Bone marrow (tissue), 2 donors: ENCODE data around the gene BNIPL.
A peak's percentile ranks its signal among the peaks of the same experiment; 100 is the strongest.

Experiments
- DNase-seq, 2 donors: peaks; one replicate each; lab custom pipeline; 2025; lab: John Stamatoyannopoulos, UW

The BNIPL gene

DNA sequence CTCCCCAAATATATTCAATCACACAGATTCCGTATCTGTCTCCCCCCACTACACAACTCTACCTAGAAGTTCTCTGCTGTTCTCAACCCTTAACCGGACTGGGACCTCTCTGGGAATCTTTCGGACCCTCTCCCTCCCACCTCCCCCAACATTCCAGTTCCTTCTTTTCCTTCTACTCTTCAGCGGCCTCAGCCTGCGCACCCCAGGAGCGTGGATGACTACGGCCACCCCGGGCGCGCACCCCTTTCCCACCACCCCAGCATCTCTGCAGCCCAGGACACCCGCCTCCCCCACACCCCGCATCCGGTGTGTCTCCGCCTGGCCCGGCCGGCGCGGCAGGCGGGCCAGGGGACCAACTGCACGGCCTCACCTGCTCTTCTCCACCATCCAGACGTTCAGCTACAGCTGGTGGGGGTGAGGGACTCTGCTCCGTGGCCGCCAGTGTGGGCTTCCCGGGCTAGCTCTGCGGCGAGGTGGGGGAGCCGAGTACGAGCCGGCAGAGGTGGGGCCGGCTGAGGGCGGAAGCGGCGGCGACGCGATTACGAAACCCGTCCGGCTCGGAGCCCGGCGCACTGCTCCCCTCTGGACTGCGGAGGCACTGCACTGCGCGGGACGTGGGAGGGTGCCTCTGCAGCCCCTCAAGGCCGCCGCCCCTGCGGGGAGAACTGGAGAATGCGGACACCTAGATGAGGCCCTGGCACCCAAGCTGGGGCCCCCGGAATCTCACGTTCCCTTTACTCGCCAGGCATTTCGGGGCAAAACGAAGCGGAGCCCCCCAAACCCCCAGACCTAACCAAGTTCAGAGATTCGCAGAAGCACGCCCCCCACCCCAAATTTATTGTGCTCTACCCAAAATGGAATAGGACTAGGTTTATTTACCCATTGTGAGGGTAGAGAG lies 23.0 kb downstream of the BNIPL start, which contains the start of gene CDC42SE1:
TSS of gene CDC42SE1 (minus strand) at position 514 of the 898 bp plus-strand sequence. CDS start 3,892 bp downstream, outside the sequence.
- DNase-seq: peak; percentile 74 to 78

DNA sequence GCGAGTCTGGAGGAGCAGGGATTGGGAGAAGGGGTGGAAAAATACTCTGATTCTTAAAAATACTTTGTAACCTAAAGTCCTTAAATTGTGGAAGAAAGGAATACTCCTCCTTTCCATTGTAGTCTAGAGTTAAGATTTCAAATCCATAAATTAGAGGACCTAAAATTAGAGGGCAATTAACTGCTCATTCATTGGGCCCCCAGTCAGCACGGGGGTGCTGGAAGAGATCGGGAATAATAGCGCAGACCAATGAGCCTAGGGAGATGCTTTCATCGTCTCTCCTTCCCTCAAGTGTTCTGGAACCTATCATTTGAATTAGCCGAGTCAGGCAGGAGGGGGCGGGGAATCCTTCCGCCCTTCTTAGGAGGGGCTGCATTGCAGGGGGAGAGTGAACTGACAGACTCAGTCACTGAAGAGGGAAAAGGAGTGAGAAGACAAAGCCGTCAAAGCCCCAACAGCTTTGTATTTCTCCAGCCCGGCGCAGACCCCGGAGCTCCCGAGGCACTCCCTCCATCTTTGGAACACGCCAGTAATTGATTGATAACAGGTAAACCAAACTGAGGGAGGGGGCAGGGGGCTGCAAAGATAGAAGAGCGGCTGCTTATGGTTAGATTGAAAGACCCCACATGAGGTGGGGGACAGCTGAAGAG lies 23.7 kb downstream of the BNIPL start, which contains the start of gene MLLT11:
TSS of gene MLLT11 (plus strand) at position 391 of the 650 bp plus-strand sequence. CDS start 6,828 bp downstream, outside the sequence.
- DNase-seq: peak in 1 of 2 donors; percentile 20

DNA sequence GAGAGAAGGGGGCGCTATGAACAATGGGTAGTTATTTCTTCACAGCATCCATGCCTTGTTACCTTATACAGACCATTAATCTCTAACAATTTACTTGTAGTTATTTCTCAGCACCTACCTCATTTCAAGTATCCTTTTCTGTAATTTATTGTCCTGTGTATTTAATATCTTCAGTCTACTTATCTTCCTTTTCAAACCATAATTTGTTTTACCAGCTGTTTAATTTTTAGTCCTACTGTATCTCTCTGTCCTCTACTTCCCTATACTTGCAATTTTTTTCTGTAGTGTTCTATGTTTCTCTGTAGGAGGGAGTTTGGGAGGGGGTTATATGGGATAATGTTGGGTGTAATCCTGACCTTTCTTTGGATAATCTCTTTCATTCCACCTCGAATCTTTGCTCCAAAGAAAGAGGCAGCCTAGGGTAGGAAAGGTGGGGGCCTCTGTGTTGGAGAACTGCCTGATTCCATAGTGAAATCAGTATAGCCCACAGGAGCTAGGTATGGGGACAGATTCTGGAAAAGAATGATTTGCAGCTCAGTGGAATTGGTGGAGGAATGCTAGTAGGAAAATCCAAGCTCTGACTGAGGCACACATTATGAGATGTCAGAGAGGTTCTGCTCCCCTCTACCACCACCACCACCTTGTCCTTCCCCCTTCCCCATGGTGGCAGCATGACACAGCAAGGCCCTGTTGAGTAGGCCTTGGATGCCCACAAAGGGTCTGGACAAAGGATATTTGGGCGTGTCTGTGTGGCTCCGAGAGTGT lies 24.5 kb downstream of the BNIPL start:
- DNase-seq: peak in 1 of 2 donors; percentile 11

- DNase-seq: no peak
Measured at GRCh38 chr1:151061704-151062103, 25.3 kb downstream of the BNIPL start.

- no peak for DNase-seq
Measured at GRCh38 chr1:151062741-151063371, 26.5 kb downstream of the BNIPL start.

DNA sequence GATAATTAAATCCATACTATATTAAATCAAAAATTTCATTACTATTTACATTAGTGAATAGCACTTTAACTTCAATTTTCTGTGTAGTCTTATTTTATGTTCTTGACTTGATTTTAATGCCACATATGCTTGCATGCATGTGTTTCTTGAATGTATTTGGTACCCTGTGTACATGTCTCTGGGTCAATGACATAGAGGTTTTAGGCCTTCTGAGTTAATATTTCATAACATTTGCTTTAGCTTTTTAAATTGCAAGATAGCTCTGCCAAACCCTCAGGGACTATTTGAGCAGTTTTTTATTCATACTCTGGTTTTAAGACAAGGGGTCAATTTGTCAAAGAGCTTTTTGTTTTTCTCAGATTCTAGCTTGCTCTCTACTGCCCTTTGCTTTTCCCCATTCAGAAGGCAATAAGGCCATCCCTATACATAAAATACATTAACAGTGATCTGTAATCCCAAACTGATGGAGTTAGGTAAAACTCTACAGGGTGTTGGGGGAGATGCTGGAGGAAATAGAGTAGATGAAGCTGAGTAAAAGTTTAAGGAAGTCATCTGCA lies 28.8 kb downstream of the BNIPL start:
- DNase-seq: no peak

GRCh38 chr1:151067185-151067584 lies 30.8 kb downstream of the BNIPL start:
- DNase-seq: no peak

GRCh38 chr1:151069103-151069486 lies 32.7 kb downstream of the BNIPL start:
- no peak for DNase-seq

DNA sequence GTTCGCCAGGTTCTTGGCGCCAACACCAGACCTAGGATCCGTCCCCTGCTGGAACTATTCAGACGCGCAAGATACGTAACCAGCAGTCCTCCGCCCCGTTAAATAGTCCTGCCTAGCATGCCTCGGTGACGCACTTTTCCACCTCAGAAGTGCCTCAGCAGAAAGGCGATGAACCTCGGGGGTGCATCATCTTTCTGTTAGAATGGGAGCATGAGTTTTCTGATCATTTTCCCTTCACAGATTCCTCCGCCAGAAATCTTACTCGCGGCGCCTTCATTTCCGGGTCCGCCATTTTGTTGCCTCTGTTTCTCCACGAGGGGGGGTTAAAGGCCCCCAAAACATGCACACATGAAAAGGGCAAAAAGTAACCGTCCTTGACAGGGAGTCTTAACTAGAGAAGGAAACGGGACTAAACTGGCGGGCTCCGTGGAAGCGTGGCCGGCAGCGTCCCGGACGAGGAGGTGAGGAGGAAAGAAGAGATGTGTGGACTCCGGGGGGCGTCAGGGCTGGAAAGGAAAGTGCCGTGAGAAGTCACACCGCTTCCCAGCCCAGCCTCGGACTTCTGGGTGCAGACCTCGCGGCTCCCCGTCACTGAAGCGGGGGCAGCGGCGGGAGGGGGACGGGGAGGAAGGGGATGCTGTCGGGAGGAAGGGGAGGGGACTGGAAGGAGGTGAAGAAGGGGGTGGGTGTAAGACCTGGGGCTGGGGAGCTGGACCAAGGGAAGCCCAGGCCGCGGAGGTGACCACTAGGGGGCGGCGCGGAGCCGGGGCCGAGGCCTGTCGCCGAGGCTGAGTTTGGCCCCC lies 34.3 kb downstream of the BNIPL start, which contains the start of gene GABPB2:
TSS of gene GABPB2 (plus strand) at position 288 of the 803 bp plus-strand sequence. CDS start 17,429 bp downstream, outside the sequence.
- peak; percentile 87 to 93 for DNase-seq

DNA sequence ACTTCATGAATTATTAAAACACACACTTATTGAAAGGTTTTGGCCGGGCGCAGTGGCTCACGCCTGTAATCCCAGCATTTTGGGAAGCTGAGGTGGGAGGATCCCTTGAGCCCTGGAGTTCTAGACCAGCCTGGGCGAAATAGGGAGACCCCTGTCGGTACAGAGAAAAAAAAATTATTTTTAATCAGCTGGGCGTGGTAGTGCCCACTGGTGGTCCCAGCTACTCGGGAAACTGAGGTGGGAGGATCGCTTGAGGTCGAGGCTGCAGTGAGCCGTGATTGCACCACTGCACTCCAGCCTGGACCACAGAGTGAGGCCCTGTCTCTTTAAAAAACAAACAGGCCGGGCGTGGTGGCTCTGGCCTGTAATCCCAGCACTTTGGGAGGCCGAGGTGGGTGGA lies 35.8 kb downstream of the BNIPL start:
- DNase-seq: no peak

GRCh38 chr1:151085953-151086559 lies 49.7 kb downstream of the BNIPL start:
- no peak for DNase-seq
